GM12872 (cell line): Measurements from ENCODE around the gene UBA1.

Experiments
- CTCF ChIP-seq: IDR thresholded peaks from 3 replicates; pipeline ENCODE4 v1.5.1; 2011; ENCODE audit warnings: low read depth, mild to moderate bottlenecking, low read length, moderate library complexity; ENCODE audit not compliant: insufficient read depth

Gene UBA1

GRCh38 chrX:47218280-47218919 is 24.8 kb downstream of the UBA1 start, which contains the start of gene CDK16:
Gene CDK16 (plus strand): TSS chrX:47218681. CDS start chrX:47223558, 4,877 bp downstream.
- no peak for TF ChIP-seq CTCF

GRCh38 chrX:47218920-47219815 is 25.5 kb downstream of the UBA1 start:
- no peak for TF ChIP-seq CTCF

- no peak for TF ChIP-seq CTCF
These were observed 28.1 kb downstream of the UBA1 start for GRCh38 chrX:47221756-47222155.

- TF ChIP-seq CTCF, result no peak
These were observed 29.2 kb downstream of the UBA1 start for GRCh38 chrX:47222751-47223350.

- TF ChIP-seq CTCF, result no peak
These were observed 30.0 kb downstream of the UBA1 start for GRCh38 chrX:47223476-47224250.

- TF ChIP-seq CTCF, result no peak
These were observed 30.8 kb downstream of the UBA1 start for GRCh38 chrX:47224266-47224895.
